ENCODE data around the gene TAAR6.

GRCh38 chr6:132604635-132605152 is 34.6 kb downstream of the TAAR6 start:
- TF ChIP-seq CTCF (IDR thresholded peaks at IDR 0.05 in 2 of 3, conservative IDR thresholded peaks at IDR 0.05 in 1 of 3; ENCODE audit: control insufficient read depth in 2 of 3, extremely low read depth in 1 of 3, insufficient read depth in 1 of 3, low read depth in 3 of 3, low read length in 3 of 3) = no peak
- TF ChIP-seq ZBTB33 (IDR thresholded peaks at IDR 0.05) = no peak
- TF ChIP-seq SIN3A (IDR thresholded peaks at IDR 0.05; ENCODE audit: low read depth, low read length) = no peak
- TF ChIP-seq ELK1 (IDR thresholded peaks at IDR 0.05; ENCODE audit: low read depth, low read length) = no peak
- no peak for TF ChIP-seq POLR2A (IDR thresholded peaks at IDR 0.05; ENCODE audit: low read depth, low read length)
- no peak for TF ChIP-seq HCFC1 (IDR thresholded peaks at IDR 0.05; ENCODE audit: low read length)
- TF ChIP-seq MLLT1 (IDR thresholded peaks at IDR 0.05) = no peak
- TF ChIP-seq MAX (IDR thresholded peaks at IDR 0.05; ENCODE audit: low read depth, low read length) = no peak
- TF ChIP-seq SRF (IDR thresholded peaks at IDR 0.05; ENCODE audit: low read depth in 2 of 2, low read length in 2 of 2) = no peak
- no peak for TF ChIP-seq SP1 (IDR thresholded peaks at IDR 0.05; ENCODE audit: low read depth, low read length)
- no peak for TF ChIP-seq BCL11A (IDR thresholded peaks at IDR 0.05; ENCODE audit: low read depth, low read length)

Data from GM12878 (cell line).